GM12873 (cell line): ENCODE measurements around the gene CRYBG1.

Experiments
- TF ChIP-seq, protein P1 (sequence below): IDR thresholded peaks from 2 replicates; pipeline ENCODE4 v1.5.1; 2012; ENCODE audit warnings: low read depth, mild to moderate bottlenecking, moderate library complexity, low read length, control low read depth; ENCODE audit not compliant: insufficient read depth; ENCODE audit errors: missing control alignments

Gene CRYBG1

DNA sequence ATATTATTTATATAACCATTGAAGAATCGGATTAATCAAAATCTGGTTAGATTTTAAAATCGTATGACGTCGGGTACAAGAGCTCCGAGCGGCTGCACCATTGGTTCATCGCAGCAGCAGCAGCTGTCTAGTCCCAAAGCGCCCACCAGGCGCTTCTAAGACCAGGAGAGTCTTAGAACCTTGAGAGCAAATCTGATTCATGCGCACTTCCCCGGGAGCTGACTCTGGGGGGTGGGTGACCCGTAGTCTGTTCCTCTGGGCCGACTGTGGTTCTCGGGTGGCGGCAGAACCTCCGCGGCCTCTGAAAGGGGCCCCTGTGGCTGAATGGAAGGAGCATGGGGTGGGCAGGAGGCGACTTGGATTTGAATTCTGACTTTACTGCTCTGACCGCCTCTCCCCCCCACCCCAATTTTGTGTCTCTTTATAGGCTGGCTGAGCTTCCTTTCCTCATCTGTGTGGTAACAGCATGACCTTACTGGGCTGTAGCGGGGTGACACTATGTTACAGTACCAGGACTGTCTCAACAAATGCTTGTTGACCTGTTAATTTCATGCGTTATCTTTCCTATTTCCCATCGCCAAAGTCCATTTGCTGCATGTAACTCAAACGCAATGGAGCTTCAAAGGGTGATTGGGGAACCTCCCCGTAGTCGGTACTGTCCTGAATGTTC is 149.0 kb downstream of the CRYBG1 start:
- TF ChIP-seq, protein P1, sequence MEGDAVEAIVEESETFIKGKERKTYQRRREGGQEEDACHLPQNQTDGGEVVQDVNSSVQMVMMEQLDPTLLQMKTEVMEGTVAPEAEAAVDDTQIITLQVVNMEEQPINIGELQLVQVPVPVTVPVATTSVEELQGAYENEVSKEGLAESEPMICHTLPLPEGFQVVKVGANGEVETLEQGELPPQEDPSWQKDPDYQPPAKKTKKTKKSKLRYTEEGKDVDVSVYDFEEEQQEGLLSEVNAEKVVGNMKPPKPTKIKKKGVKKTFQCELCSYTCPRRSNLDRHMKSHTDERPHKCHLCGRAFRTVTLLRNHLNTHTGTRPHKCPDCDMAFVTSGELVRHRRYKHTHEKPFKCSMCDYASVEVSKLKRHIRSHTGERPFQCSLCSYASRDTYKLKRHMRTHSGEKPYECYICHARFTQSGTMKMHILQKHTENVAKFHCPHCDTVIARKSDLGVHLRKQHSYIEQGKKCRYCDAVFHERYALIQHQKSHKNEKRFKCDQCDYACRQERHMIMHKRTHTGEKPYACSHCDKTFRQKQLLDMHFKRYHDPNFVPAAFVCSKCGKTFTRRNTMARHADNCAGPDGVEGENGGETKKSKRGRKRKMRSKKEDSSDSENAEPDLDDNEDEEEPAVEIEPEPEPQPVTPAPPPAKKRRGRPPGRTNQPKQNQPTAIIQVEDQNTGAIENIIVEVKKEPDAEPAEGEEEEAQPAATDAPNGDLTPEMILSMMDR: peak; percentile 28

DNA sequence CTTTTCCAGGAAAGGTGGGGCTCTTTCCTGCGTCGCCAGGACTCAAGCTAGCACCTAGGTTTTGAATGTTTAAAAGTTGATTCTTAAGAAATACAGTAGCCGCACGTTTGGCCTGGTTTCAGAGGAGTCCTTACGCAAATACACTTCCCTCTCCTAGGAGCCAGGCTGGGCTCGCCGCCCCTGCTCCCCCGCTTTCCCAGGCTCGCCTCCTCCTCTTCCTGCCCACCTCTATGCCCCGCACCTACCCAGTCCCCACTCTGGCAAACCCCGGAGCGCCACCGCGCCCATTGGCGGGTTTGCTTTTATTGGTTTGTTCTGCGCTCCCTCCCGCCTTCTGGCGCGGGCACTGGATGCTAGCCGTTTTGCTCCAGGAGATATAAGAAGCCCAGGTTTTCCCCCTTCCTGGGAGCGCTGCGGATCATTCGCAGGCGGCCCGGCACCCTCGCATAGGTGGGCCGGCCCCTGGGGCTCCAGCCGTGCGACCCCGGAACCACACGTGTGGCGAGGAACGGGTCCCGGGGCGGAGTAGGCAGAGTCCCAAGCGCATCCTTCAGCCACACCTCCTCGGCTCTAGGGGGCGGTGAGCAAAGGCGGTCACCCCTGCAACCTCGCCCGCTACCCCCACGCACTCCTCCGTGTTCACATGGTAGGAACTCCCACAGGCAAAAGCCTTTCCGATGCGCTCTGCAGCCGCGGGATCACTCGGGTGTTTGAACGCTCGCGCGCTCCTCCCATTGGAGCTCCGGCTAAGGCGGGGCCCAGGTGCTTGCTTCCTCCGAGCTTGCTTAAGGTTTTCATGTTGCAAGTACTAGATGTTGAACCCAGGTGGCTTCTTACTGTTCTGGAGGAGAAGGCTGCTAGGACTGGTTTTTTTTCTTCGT is 149.8 kb downstream of the CRYBG1 start:
- TF ChIP-seq, protein P1: peak; percentile 42

DNA sequence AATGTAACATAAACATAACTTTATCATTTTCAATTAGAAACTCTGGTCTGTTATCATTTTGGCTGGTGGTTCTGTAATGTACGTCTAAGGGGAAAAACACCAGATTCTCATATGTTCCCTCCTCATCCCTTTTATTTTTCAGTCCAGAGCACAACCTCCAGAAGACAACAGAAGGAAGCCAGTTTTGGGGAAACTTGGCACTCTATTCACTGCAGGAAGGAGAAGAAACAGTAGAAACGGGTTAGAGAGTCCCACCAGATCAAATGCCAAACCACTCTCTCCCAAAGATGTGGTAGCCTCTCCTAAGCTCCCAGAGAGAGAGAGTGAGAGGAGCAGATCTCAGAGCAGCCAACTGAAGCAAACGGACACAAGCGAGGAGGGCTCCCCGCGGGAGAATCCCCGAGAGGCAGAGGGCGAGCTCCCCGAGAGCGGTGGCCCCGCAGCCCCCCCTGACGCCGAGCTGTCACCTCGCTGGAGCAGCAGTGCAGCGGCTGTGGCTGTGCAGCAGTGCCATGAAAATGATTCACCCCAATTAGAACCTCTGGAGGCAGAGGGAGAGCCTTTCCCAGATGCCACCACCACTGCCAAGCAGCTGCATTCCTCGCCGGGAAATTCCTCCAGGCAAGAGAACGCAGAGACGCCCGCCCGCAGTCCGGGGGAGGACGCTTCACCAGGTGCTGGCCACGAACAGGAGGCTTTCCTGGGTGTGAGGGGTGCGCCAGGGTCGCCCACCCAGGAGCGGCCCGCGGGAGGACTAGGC is 151.0 kb downstream of the CRYBG1 start:
- TF ChIP-seq, protein P1: peak; percentile 1

DNA sequence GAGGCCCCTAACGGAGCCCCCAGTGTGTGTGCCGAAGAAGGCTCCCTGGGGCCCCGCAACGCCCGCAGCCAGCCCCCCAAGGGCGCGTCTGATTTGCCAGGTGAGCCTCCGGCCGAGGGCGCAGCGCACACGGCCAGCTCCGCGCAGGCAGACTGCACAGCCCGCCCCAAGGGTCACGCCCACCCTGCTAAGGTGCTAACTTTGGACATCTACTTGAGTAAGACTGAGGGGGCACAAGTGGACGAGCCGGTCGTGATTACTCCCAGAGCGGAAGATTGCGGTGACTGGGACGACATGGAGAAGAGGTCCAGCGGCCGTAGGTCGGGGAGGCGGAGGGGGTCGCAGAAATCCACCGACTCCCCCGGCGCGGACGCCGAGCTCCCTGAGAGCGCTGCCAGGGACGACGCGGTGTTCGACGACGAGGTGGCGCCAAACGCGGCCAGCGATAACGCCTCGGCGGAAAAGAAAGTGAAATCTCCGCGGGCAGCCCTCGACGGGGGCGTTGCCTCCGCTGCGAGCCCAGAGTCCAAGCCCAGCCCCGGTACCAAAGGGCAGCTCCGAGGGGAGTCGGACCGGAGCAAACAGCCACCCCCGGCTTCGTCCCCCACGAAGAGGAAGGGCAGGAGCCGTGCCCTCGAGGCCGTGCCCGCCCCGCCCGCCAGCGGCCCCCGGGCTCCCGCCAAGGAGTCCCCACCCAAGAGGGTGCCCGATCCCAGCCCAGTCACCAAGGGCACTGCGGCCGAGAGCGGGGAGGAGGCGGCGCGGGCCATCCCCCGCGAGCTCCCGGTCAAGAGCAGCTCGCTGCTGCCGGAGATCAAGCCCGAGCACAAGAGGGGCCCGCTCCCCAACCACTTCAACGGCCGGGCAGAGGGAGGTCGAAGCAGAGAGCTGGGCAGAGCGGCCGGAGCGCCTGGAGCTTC is 151.8 kb downstream of the CRYBG1 start:
- TF ChIP-seq, protein P1: peak; percentile 40

DNA sequence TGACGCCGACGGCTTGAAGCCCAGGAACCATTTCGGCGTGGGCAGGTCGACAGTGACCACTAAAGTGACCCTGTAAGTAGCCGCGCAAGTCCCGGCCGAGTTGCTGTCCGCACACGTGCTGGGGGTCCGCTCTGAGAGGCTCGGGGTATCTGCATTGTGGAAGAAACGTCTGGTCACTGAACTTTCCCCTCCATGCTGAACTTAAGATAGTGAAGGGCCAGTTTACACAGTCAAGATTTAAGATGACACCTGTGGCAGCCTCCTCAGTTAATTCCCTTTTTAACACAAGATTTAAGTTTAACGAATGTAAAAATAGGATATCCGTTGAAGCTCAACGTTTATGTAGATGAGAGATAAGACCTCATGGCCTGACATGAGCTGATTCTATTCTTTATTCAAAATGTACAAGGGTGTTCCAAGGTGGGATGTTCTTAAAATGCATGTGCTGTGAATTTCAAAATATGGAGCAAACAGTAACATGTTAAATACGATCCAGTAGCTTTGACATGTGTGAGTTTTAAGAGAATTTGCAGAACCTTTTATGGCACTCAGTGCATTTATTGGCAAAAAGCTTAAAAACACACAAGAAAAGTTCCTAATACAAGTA is 152.6 kb downstream of the CRYBG1 start:
- TF ChIP-seq, protein P1: no peak

DNA sequence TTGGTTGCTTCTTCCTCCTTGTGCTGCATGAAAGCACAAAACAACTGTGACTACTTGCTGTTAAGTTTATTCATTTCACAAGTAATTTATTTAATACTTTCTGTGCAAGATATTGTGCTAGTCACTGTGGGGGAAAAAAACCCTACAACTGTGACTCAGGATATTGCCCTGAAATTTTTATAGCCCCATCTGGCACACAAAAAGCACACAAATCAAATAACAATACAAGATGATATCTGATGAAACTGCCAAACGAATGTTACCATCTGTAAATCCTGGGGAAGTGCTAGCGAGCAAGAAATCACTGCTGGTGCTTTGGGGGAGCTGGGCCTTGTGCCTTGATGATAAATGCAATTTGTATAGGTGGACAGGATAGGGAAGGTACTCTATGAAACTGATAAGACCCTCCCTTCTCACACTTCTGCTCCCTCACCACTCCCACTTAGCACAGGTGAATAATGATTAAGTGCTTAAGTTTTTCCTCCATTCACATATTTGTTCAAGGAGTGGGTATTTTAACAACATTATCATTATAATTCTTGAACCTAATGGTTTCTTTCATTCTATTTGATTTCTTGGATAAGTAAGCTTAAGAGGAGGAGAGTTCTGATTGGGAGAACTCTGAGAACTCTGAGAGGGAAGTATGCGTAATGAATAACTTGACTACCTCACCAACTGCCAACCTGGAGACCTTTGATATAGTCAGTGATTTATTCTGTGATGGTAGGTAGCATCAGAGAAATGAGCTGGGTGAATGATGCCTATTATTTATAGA is 153.5 kb downstream of the CRYBG1 start:
- TF ChIP-seq, protein P1: no peak
